DOHH2 (cell line): Measurements from ENCODE around the gene GLRA3.

ENCODE experiments used
- CTCF ChIP-seq: fragments of 200-600 bp; sonication (generic); IDR thresholded peaks from one replicate; pipeline ENCODE4 v1.5.1; 2014; ENCODE audit warnings: antibody characterized with exemption, mild to moderate bottlenecking, low read depth, low read length; ENCODE audit not compliant: poor library complexity, severe bottlenecking
- EZH2phosphoT487 ChIP-seq: fragments of 200-600 bp; sonication (generic); IDR thresholded peaks from 2 replicates; pipeline ENCODE4 v1.6.1; 2017; ENCODE audit warnings: borderline replicate concordance, mild to moderate bottlenecking, antibody characterized with exemption, low read length, moderate library complexity, mixed read lengths

GRCh38 chr4:174763454-174764104 is 65.5 kb downstream of the GLRA3 start:
- TF ChIP-seq CTCF (no peak), EZH2phosphoT487 (no peak)
